Measurements from ENCODE around the gene HS3ST1.

DNA sequence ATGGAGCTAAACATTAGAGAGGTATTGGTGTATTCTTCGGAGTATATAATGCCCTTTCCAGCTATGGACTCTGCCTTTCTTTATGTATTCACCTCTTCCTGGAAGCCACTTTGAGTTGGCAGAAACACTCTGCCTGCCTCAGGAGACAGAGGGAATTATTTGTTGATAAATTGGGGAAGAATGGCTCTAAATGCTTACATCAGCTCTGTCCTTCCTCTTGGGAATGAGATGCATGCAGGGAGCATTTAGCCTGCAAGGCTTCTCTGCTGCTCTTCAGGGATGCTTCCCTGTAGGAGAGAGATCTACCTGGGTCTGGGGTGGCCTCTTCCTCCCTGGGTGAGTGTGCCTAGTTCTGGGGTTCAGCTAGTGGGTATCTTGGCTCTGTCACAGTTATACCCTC, 6.9 kb upstream of the HS3ST1 start:
- TF ChIP-seq, protein P1, sequence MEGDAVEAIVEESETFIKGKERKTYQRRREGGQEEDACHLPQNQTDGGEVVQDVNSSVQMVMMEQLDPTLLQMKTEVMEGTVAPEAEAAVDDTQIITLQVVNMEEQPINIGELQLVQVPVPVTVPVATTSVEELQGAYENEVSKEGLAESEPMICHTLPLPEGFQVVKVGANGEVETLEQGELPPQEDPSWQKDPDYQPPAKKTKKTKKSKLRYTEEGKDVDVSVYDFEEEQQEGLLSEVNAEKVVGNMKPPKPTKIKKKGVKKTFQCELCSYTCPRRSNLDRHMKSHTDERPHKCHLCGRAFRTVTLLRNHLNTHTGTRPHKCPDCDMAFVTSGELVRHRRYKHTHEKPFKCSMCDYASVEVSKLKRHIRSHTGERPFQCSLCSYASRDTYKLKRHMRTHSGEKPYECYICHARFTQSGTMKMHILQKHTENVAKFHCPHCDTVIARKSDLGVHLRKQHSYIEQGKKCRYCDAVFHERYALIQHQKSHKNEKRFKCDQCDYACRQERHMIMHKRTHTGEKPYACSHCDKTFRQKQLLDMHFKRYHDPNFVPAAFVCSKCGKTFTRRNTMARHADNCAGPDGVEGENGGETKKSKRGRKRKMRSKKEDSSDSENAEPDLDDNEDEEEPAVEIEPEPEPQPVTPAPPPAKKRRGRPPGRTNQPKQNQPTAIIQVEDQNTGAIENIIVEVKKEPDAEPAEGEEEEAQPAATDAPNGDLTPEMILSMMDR (IDR thresholded peaks at IDR 0.05 in 4 of 5, conservative IDR thresholded peaks at IDR 0.05 in 1 of 5) = no peak
- TF ChIP-seq POLR2A (IDR thresholded peaks at IDR 0.05) = no peak
